GM23338 (cell line): ENCODE results near the gene PLCL1. TPM values are rescaled to one million over a fixed set of nuclear protein-coding genes. Genes with fewer than 3 reads are reported as not detected.

Experiments used
- ATAC-seq: fragments of 200-7000 bp; cut with Tn5 transposase; 3 replicates; pipeline ENCODE4 v1.9.1; 2020
- DNase-seq: peaks from one replicate; pipeline ENCODE4 v3.0.0-alpha.2; 2015; ENCODE audit warnings: low spot score
- H2AFZ ChIP-seq: fragments of 200-600 bp; sonication (generic); 2 replicates; pipeline ENCODE4 v1.8.0; 2016; ENCODE audit warnings: antibody characterized with exemption, mild to moderate bottlenecking, moderate library complexity
- H3F3A ChIP-seq: fragments of 200-600 bp; sonication (generic); replicated peaks from 2 replicates; pipeline ENCODE4 v1.8.0; 2017; ENCODE audit warnings: antibody characterized with exemption, mixed run types, low read depth
- H3K27ac ChIP-seq: fragments of 200-600 bp; sonication (generic); 2 replicates; pipeline ENCODE4 v1.6.1; 2016; ENCODE audit warnings: low read depth
- H3K27me3 ChIP-seq: fragments of 200-600 bp; sonication (generic); 2 replicates; pipeline ENCODE4 v1.8.0; 2016; ENCODE audit warnings: mild to moderate bottlenecking, mixed run types, moderate library complexity; ENCODE audit not compliant: insufficient read depth
- H3K36me3 ChIP-seq: fragments of 200-600 bp; sonication (generic); 2 replicates; pipeline ENCODE4 v1.8.0; 2016; ENCODE audit warnings: mild to moderate bottlenecking; ENCODE audit not compliant: insufficient read depth
- H3K4me1 ChIP-seq: fragments of 200-600 bp; sonication (generic); 2 replicates; pipeline ENCODE4 v1.8.0; 2016; ENCODE audit warnings: mild to moderate bottlenecking, moderate library complexity; ENCODE audit not compliant: insufficient read depth
- H3K4me2 ChIP-seq: fragments of 200-600 bp; sonication (generic); 2 replicates; pipeline ENCODE4 v1.7.1; 2017; ENCODE audit warnings: mixed run types
- H3K4me3 ChIP-seq: fragments of 200-600 bp; sonication (generic); 2 replicates; pipeline ENCODE4 v1.6.1; 2016; ENCODE audit warnings: mixed run types
- H3K79me2 ChIP-seq: fragments of 200-600 bp; sonication (generic); replicated peaks from 2 replicates; pipeline ENCODE4 v1.8.0; 2017; ENCODE audit warnings: mild to moderate bottlenecking; ENCODE audit not compliant: insufficient read depth
- H3K9me2 ChIP-seq: fragments of 200-600 bp; sonication (generic); 2 replicates; pipeline ENCODE4 v1.8.0; 2017; ENCODE audit not compliant: insufficient read depth
- H4K20me1 ChIP-seq: fragments of 200-600 bp; sonication (generic); replicated peaks from 2 replicates; pipeline ENCODE4 v1.8.0; 2017; ENCODE audit warnings: mild to moderate bottlenecking; ENCODE audit not compliant: insufficient read depth
- H3K27ac Mint-ChIP-seq: 2 replicates; pipeline ENCODE4 v1.8.0; 2020; ENCODE audit warnings: inconsistent platforms, mild to moderate bottlenecking, moderate library complexity, mixed read lengths
- H3K27me3 Mint-ChIP-seq: 3 replicates; pipeline ENCODE4 v1.8.0; 2022; ENCODE audit warnings: low read depth, mild to moderate bottlenecking, moderate library complexity, mixed read lengths, inconsistent platforms; ENCODE audit not compliant: insufficient read depth, poor library complexity
- H3K36me3 Mint-ChIP-seq: 3 replicates; pipeline ENCODE4 v1.8.0; 2021; ENCODE audit warnings: low read depth, mild to moderate bottlenecking, inconsistent platforms, moderate library complexity, mixed read lengths
- H3K4me1 Mint-ChIP-seq: 3 replicates; pipeline ENCODE4 v1.8.0; 2020; ENCODE audit warnings: mild to moderate bottlenecking, inconsistent platforms, mixed read lengths
- H3K4me3 Mint-ChIP-seq: 3 replicates; pipeline ENCODE4 v1.8.0; 2021; ENCODE audit warnings: moderate library complexity, mild to moderate bottlenecking, inconsistent platforms, mixed read lengths
- H3K9me3 Mint-ChIP-seq: 3 replicates; pipeline ENCODE4 v1.8.0; 2020; ENCODE audit warnings: moderate library complexity, mild to moderate bottlenecking, inconsistent platforms, mixed read lengths
- CTCF ChIP-seq, 2 experiments: fragments of 200-600 bp in 1 of 2; sonication (generic) in 1 of 2; conservative IDR thresholded peaks; 2 replicates each; pipeline versions ENCODE4 v1.5.1 to v1.6.1; 2016 to 2017; ENCODE audit warnings: antibody characterized with exemption in 2 of 2, low read depth in 2 of 2, mild to moderate bottlenecking in 2 of 2, moderate library complexity in 1 of 2
- EZH2 ChIP-seq: fragments of 200-600 bp; sonication (generic); IDR thresholded peaks from one replicate; pipeline ENCODE4 v1.8.0; 2017; ENCODE audit warnings: antibody characterized with exemption, mild to moderate bottlenecking, low read depth; ENCODE audit not compliant: unreplicated experiment
- EZH2phosphoT487 ChIP-seq: fragments of 200-600 bp; sonication (generic); IDR thresholded peaks from one replicate; pipeline ENCODE4 v1.8.1; 2018; ENCODE audit warnings: antibody characterized with exemption; ENCODE audit not compliant: unreplicated experiment
- JUNB ChIP-seq: IDR thresholded peaks from one replicate; pipeline ENCODE4 v1.6.1; 2016; ENCODE audit warnings: antibody characterized with exemption; ENCODE audit not compliant: unreplicated experiment
- NANOG ChIP-seq: IDR thresholded peaks from 2 replicates; pipeline ENCODE4 v1.6.1; 2016; ENCODE audit warnings: antibody characterized with exemption, borderline replicate concordance
- STAT1 ChIP-seq: IDR thresholded peaks from one replicate; pipeline ENCODE4 v1.6.1; 2016; ENCODE audit warnings: antibody characterized with exemption; ENCODE audit not compliant: unreplicated experiment
- ZNF114 ChIP-seq: fragments of 250-450 bp; sonication (Bioruptor Pico); IDR thresholded peaks from 2 replicates; pipeline ENCODE4 v1.5.0; 2020; ENCODE audit warnings: mild to moderate bottlenecking, moderate library complexity
- polyA plus RNA-seq: library from polyadenylated mRNA; unstranded; fragments of >200 nt; fragmentation: Nextera tagmentation; extraction: Ambion mirVana; gene quantifications from 2 replicates; pipeline ENCODE4 v1.2.1, GENCODE V29; 2016
- total RNA-seq: library from RNA; depleted of rRNA; stranded (reverse); fragments of >200 nt; shearing (Covaris generic); gene quantifications from 2 replicates; pipeline ENCODE4 v1.2.3, GENCODE V29; 2014
- TF ChIP-seq, protein P1 (sequence below): IDR thresholded peaks from one replicate; pipeline ENCODE4 v1.6.1; 2018; ENCODE audit warnings: antibody characterized with exemption; ENCODE audit not compliant: unreplicated experiment
- TF ChIP-seq, protein P2 (sequence below): IDR thresholded peaks from 2 replicates; pipeline ENCODE4 v1.6.1; 2016; ENCODE audit warnings: antibody characterized with exemption
- TF ChIP-seq, protein P3 (sequence below): fragments of 250-450 bp; sonication (Bioruptor Pico); IDR thresholded peaks from 2 replicates; pipeline ENCODE4 v1.5.0; 2020; ENCODE audit warnings: mild to moderate bottlenecking, moderate library complexity

The PLCL1 gene
- total and polyA plus RNA-seq, 2 experiments from 2014 or later = not detected

- no peaks in the 10 kb centered on the region for H3K4me1 Mint-ChIP-seq
- peaks cover 2% of the 10 kb centered on the region for H3K27me3 Mint-ChIP-seq
- Histone ChIP-seq H2AFZ (no peak overlapping the region), H4K20me1 (no peaks in the 10 kb centered on the region), H3K27me3 (no peaks in the 10 kb centered on the region), H3K9me2 (no peaks in the 10 kb centered on the region; the same call in 1 of the 2 replicates), H3K36me3 (no peaks in the 10 kb centered on the region), H3F3A (no peaks in the 10 kb centered on the region), H3K4me2 (no peak overlapping the region), H3K4me1 (no peaks in the 10 kb centered on the region), H3K27ac (no peak overlapping the region), H3K79me2 (no peaks in the 10 kb centered on the region), H3K4me3 (no peak overlapping the region)
- H3K36me3 Mint-ChIP-seq = peaks cover 4% of the 10 kb centered on the region; the same call in 1 of the 3 replicates
- no peak overlapping the region for H3K4me3 Mint-ChIP-seq
- TF ChIP-seq, protein P1, sequence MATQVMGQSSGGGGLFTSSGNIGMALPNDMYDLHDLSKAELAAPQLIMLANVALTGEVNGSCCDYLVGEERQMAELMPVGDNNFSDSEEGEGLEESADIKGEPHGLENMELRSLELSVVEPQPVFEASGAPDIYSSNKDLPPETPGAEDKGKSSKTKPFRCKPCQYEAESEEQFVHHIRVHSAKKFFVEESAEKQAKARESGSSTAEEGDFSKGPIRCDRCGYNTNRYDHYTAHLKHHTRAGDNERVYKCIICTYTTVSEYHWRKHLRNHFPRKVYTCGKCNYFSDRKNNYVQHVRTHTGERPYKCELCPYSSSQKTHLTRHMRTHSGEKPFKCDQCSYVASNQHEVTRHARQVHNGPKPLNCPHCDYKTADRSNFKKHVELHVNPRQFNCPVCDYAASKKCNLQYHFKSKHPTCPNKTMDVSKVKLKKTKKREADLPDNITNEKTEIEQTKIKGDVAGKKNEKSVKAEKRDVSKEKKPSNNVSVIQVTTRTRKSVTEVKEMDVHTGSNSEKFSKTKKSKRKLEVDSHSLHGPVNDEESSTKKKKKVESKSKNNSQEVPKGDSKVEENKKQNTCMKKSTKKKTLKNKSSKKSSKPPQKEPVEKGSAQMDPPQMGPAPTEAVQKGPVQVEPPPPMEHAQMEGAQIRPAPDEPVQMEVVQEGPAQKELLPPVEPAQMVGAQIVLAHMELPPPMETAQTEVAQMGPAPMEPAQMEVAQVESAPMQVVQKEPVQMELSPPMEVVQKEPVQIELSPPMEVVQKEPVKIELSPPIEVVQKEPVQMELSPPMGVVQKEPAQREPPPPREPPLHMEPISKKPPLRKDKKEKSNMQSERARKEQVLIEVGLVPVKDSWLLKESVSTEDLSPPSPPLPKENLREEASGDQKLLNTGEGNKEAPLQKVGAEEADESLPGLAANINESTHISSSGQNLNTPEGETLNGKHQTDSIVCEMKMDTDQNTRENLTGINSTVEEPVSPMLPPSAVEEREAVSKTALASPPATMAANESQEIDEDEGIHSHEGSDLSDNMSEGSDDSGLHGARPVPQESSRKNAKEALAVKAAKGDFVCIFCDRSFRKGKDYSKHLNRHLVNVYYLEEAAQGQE = no peak
- TF ChIP-seq NANOG (no peak), EZH2 (no peak), EZH2phosphoT487 (no peak), CTCF (conservative IDR thresholded peaks at IDR 0.05; ENCODE audit: low read depth in 2 of 2) (no peak), JUNB (no peak), ZNF114 (CRISPR knock-in tag) (no peak), STAT1 (no peak)
- TF ChIP-seq, protein P2, sequence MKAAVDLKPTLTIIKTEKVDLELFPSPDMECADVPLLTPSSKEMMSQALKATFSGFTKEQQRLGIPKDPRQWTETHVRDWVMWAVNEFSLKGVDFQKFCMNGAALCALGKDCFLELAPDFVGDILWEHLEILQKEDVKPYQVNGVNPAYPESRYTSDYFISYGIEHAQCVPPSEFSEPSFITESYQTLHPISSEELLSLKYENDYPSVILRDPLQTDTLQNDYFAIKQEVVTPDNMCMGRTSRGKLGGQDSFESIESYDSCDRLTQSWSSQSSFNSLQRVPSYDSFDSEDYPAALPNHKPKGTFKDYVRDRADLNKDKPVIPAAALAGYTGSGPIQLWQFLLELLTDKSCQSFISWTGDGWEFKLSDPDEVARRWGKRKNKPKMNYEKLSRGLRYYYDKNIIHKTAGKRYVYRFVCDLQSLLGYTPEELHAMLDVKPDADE = no peak
- TF ChIP-seq, protein P3, sequence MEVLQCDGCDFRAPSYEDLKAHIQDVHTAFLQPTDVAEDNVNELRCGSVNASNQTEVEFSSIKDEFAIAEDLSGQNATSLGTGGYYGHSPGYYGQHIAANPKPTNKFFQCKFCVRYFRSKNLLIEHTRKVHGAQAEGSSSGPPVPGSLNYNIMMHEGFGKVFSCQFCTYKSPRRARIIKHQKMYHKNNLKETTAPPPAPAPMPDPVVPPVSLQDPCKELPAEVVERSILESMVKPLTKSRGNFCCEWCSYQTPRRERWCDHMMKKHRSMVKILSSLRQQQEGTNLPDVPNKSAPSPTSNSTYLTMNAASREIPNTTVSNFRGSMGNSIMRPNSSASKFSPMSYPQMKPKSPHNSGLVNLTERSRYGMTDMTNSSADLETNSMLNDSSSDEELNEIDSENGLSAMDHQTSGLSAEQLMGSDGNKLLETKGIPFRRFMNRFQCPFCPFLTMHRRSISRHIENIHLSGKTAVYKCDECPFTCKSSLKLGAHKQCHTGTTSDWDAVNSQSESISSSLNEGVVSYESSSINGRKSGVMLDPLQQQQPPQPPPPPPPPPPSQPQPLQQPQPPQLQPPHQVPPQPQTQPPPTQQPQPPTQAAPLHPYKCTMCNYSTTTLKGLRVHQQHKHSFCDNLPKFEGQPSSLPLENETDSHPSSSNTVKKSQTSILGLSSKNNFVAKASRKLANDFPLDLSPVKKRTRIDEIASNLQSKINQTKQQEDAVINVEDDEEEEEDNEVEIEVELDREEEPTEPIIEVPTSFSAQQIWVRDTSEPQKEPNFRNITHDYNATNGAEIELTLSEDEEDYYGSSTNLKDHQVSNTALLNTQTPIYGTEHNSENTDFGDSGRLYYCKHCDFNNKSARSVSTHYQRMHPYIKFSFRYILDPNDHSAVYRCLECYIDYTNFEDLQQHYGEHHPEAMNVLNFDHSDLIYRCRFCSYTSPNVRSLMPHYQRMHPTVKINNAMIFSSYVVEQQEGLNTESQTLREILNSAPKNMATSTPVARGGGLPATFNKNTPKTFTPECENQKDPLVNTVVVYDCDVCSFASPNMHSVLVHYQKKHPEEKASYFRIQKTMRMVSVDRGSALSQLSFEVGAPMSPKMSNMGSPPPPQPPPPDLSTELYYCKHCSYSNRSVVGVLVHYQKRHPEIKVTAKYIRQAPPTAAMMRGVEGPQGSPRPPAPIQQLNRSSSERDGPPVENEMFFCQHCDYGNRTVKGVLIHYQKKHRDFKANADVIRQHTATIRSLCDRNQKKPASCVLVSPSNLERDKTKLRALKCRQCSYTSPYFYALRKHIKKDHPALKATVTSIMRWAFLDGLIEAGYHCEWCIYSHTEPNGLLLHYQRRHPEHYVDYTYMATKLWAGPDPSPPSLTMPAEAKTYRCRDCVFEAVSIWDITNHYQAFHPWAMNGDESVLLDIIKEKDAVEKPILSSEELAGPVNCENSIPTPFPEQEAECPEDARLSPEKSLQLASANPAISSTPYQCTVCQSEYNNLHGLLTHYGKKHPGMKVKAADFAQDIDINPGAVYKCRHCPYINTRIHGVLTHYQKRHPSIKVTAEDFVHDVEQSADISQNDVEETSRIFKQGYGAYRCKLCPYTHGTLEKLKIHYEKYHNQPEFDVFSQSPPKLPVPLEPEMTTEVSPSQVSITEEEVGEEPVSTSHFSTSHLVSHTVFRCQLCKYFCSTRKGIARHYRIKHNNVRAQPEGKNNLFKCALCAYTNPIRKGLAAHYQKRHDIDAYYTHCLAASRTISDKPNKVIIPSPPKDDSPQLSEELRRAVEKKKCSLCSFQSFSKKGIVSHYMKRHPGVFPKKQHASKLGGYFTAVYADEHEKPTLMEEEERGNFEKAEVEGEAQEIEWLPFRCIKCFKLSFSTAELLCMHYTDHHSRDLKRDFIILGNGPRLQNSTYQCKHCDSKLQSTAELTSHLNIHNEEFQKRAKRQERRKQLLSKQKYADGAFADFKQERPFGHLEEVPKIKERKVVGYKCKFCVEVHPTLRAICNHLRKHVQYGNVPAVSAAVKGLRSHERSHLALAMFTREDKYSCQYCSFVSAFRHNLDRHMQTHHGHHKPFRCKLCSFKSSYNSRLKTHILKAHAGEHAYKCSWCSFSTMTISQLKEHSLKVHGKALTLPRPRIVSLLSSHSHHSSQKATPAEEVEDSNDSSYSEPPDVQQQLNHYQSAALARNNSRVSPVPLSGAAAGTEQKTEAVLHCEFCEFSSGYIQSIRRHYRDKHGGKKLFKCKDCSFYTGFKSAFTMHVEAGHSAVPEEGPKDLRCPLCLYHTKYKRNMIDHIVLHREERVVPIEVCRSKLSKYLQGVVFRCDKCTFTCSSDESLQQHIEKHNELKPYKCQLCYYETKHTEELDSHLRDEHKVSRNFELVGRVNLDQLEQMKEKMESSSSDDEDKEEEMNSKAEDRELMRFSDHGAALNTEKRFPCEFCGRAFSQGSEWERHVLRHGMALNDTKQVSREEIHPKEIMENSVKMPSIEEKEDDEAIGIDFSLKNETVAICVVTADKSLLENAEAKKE (CRISPR knock-in tag) = no peak
- peaks cover 7% of the 10 kb centered on the region; the same call in 2 of the 3 replicates for H3K9me3 Mint-ChIP-seq
- H3K27ac Mint-ChIP-seq = no peak overlapping the region
- DNase-seq (no peak), ATAC-seq (no peak)
Observed at GRCh38 chr2:197926673-197927072, 122.3 kb downstream of the PLCL1 start.
